BLaER1 treated with 17β-estradiol and CSF1 and Interleukin-3, amounts not matched to agents 10 nM and 100 nM (cell line): ENCODE results near the gene MAP3K4.

Experiments used
- H3K27ac ChIP-seq, 11 experiments: shearing (Covaris generic); formaldehyde crosslinking; 2 replicates each; pipeline ENCODE4 v1.8.1; 2022
- H3K27me3 ChIP-seq, 11 experiments: shearing (Covaris generic); formaldehyde crosslinking; 2 replicates each; pipeline ENCODE4 v1.8.1; 2022
- H3K36me3 ChIP-seq, 11 experiments: shearing (Covaris generic); formaldehyde crosslinking; 2 replicates each; pipeline ENCODE4 v1.8.1; 2022
- H3K4me1 ChIP-seq, 10 experiments: shearing (Covaris generic); formaldehyde crosslinking; 2 replicates each; pipeline ENCODE4 v1.8.1; 2022
- H3K4me2 ChIP-seq, 11 experiments: shearing (Covaris generic); formaldehyde crosslinking; 2 replicates each; pipeline ENCODE4 v1.8.1; 2022
- H3K4me3 ChIP-seq, 10 experiments: shearing (Covaris generic); formaldehyde crosslinking; 2 replicates each; pipeline ENCODE4 v1.8.1; 2022
- H3K9ac ChIP-seq, 11 experiments: shearing (Covaris generic); formaldehyde crosslinking; 2 replicates each; pipeline ENCODE4 v1.8.1; 2022
- H3K9me3 ChIP-seq, 11 experiments: shearing (Covaris generic); formaldehyde crosslinking; replicated peaks in 1 of 11; 2 replicates each; pipeline ENCODE4 v1.8.1; 2022
- H4K20me1 ChIP-seq, 11 experiments: shearing (Covaris generic); formaldehyde crosslinking; 2 replicates each; pipeline ENCODE4 v1.8.1; 2022
- Cebpa-rat ChIP-seq, 11 experiments: shearing (Covaris generic); IDR thresholded peaks; 2 replicates each; pipeline ENCODE4 v1.8.1; 2022

Gene MAP3K4

DNA sequence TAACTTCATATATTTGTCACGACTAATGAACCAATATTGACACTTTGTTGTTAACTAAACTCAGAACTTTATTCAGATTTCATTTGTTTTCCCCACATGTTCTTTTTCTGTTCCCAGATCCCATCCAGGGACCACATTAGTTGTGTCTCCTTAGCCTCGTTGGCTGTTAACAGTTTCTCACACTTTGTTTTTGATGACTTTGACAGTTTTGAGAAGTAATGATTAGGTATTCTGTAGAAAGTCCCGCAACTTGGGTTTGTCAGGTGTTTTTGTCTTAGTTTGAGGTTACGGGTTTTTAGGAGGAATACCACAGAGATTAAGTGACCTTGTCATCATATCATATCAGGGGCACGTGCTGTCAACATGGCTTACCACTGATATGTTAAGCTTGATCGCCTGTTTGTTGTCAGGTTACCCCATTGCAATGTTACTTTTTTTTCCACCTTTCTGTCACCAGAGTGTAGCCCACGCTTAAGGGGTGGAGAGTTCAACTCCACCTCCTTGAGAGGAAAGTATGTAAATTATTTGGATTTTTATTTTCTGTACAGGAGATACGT, 32.9 kb downstream of the MAP3K4 start:
- Histone ChIP-seq H4K20me1 (peaks cover 0 to 73% (median 20%) of the 10 kb centered on the region in 11 experiments; a peak in 12 of 22 replicates), H3K9me3 (peaks cover 0 to 10% (median 2%) of the 10 kb centered on the region in 11 experiments; a peak in 7 of 22 replicates)
- TF ChIP-seq Cebpa-rat (IDR thresholded peaks at IDR 0.05), result no peak

DNA sequence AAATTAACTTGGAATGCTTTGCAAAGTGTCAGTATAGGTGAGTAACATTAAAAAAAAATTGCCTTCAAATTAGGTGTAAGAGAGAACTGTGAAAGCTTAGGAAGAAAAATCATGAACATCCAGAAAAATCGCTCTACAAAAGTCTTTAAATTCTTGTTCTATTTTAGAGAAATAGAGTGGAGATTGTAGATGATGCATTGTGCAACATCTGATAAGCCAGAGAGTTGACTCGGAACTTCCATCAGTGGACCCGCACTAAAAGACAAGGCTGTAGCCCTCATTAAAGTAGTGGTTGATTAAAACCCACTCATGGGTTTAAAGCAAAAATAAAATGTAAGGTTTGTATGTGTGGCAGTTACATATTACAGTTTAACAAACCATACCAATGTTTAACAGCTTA, 35.8 kb downstream of the MAP3K4 start:
- TF ChIP-seq Cebpa-rat (IDR thresholded peaks at IDR 0.05), result no peak
- Histone ChIP-seq H3K4me2 (no peak overlapping the region), H3K9me3 (peaks cover 0 to 10% (median 0%) of the 10 kb centered on the region in 11 experiments; a peak in 5 of 22 replicates), H3K27ac (no peak overlapping the region), H4K20me1 (peaks cover 0 to 60% (median 13%) of the 10 kb centered on the region in 11 experiments; a peak in 12 of 22 replicates), H3K27me3 (no peaks in the 10 kb centered on the region), H3K4me1 (peaks cover 9 to 33% (median 19%) of the 10 kb centered on the region in 10 experiments), H3K4me3 (no peak overlapping the region), H3K36me3 (peaks cover 0 to 39% (median 19%) of the 10 kb centered on the region in 11 experiments; a peak in 18 of 22 replicates), H3K9ac (no peak overlapping the region)

More for the DNA sequence above, 32.9 kb downstream of the MAP3K4 start:
- Histone ChIP-seq H3K27me3 (no peaks in the 10 kb centered on the region), H3K9ac (no peak overlapping the region), H3K36me3 (peaks cover 0 to 55% (median 33%) of the 10 kb centered on the region in 11 experiments; a peak in 19 of 22 replicates), H3K4me2 (no peak overlapping the region), H3K27ac (no peak overlapping the region), H3K4me3 (no peak overlapping the region), H3K4me1 (peaks cover 8 to 23% (median 11%) of the 10 kb centered on the region in 10 experiments)

DNA sequence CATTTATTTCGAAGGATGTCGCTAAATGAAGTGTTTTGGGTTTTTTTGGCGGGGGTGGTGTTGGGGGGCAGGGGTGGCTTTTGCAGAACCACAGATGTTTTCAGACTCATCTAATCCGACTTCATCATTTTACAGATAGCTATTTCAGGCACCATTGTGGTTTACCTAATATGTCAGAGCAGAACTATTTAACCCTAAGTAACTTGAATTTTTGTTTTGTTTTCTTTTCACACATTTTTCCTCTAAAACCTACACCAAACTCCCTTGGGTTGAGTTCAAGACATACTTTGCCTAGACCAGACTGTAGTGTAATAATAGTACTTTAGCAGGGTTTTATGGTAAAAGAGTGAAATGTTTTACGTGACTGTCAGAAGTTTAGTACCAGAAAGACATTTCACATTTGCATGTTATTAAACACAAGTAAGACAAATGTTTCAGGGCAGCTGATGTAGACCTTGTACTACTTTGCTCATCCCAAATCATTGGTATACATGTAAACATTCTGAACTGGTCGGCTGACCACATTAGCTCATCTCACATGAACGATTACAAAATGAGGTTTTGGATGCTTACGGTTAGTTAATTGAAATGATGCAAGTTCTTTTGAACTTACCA, 37.7 kb downstream of the MAP3K4 start:
- Histone ChIP-seq H4K20me1 (peaks cover 0 to 57% (median 10%) of the 10 kb centered on the region in 11 experiments; a peak in 13 of 22 replicates), H3K36me3 (peaks cover 0 to 26% (median 13%) of the 10 kb centered on the region in 11 experiments; a peak in 15 of 22 replicates), H3K9ac (peak overlapping the region in 2 of 11 experiments; percentile 8; a peak in 4 of 22 replicates), H3K9me3 (peaks cover 0 to 8% (median 0%) of the 10 kb centered on the region in 11 experiments; a peak in 4 of 22 replicates), H3K4me1 (peaks cover 9 to 33% (median 19%) of the 10 kb centered on the region in 10 experiments), H3K27ac (peak overlapping the region in 8 of 11 experiments; percentile 5 to 62 (median 36); a peak in 11 of 22 replicates), H3K4me3 (no peak overlapping the region), H3K4me2 (peak overlapping the region; percentile 18 to 62 (median 46); a peak in 18 of 22 replicates), H3K27me3 (no peaks in the 10 kb centered on the region)
- no peak for TF ChIP-seq Cebpa-rat (IDR thresholded peaks at IDR 0.05)

DNA sequence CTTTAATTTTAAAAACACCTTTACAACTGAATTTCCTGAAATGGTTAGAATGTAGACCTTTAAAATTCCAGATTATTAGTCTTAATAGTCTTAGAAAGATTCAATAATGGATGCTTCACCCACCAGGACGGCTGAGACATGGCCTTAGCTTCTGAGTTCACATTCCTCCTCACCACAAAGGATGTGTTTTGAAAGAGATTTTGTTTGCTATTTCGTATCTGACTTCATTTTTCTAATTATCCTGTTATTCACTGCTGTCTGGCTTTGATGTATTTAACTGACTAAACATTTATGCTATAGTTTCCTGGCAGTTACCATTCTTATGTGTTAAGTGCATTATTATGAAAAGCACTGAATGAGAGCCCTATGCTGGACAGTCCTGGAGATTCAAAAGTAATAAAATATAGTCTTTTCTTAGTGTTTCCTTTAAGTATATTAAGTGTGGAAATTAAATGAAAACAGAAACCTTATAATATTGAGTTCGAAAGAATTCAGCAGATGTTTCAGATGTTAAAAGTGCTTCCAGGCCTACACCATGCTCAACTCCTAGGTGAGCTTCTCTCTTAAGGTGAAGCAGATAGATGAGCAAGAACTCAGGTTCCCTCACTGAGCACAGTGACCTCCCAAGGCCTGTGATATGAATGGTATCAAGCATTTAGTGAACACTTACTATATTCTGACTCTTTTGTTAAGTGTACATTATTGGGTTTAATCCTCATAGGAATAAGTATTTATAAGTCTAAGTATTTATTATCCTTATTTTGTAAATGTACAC, 40.3 kb downstream of the MAP3K4 start:
- Histone ChIP-seq H3K27ac (peak overlapping the region in 1 of 11 experiments; percentile 10; a peak in 1 of 22 replicates), H3K9ac (no peak overlapping the region), H4K20me1 (peaks cover 0 to 48% (median 10%) of the 10 kb centered on the region in 11 experiments; a peak in 12 of 22 replicates), H3K4me3 (no peak overlapping the region), H3K4me2 (no peak overlapping the region), H3K36me3 (peaks cover 6 to 33% (median 28%) of the 10 kb centered on the region in 11 experiments; a peak in 20 of 22 replicates), H3K4me1 (peaks cover 19 to 38% (median 26%) of the 10 kb centered on the region in 10 experiments), H3K27me3 (no peaks in the 10 kb centered on the region), H3K9me3 (no peaks in the 10 kb centered on the region)
- no peak for TF ChIP-seq Cebpa-rat (IDR thresholded peaks at IDR 0.05)

DNA sequence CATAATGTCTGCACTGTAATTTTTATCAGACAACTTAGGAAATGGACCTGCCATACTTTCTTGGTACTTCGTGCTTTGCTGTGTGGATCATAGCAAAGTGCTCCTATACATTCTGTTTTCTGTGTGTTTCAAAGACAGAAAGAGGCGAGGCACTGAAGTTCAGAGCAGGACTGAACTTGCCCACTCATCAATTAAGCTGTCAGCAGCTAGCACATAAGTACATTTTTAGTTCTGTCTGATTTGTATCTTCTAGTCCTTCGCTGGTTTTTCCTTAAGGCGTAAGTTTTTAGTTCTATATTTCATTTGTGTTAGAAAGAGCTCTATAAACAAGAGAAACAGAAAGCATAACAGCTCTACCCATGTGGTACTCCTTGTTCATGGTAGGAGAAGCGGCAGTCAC, 42.1 kb downstream of the MAP3K4 start:
- Histone ChIP-seq H3K9me3 (no peaks in the 10 kb centered on the region), H4K20me1 (peaks cover 0 to 33% (median 2%) of the 10 kb centered on the region in 11 experiments; a peak in 8 of 22 replicates), H3K4me3 (no peak overlapping the region), H3K9ac (no peak overlapping the region), H3K4me1 (peaks cover 13 to 27% (median 23%) of the 10 kb centered on the region in 10 experiments), H3K4me2 (no peak overlapping the region), H3K27me3 (no peaks in the 10 kb centered on the region), H3K27ac (no peak overlapping the region), H3K36me3 (peaks cover 21 to 50% (median 45%) of the 10 kb centered on the region in 11 experiments)
- no peak for TF ChIP-seq Cebpa-rat (IDR thresholded peaks at IDR 0.05)

DNA sequence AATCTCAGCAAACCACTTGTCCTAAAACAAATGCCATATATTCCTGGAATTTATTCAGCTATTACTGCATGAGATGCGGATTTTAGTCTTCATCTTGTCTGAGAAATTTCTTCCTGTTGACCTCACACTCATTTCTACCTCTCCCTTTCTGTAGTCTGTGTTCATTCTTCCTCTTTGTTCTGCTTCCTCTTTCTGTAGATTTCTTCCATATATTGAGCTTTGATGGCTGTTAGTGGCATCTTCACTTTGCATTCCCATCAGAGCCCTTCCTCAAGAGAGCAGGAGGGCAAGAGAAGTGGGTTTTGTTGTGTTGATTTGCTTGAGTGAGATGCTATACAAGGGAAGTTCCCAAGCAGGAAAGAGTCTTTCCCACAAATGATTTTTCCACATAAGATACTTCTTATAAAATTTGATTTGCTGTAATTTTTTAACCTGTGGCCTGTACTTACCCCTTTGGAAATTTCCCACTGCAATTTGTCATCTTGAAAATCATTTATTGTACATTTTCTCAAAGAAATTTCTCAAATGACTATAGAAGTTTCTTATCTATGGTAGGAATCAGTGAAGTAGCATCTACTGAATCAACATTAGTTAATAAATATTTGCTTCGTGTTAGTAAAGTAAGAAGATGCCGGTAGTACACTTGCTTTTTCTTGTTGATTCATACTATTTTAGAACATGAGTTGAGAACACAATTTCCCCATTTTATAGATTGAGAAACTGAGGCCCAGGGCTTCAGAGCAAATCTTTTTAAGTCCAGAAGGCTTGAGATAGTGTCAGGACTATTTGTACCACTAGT, 43.8 kb downstream of the MAP3K4 start:
- no peak overlapping the region for H3K4me3 ChIP-seq
- H3K9me3 ChIP-seq, result no peaks in the 10 kb centered on the region
- peaks cover 29 to 68% (median 61%) of the 10 kb centered on the region in 11 experiments for H3K36me3 ChIP-seq
- peak overlapping the region in 6 of 11 experiments; percentile 0 to 28 (median 10); a peak in 4 of 22 replicates for H3K4me2 ChIP-seq
- H3K4me1 ChIP-seq, result peaks cover 0 to 19% (median 8%) of the 10 kb centered on the region in 10 experiments; a peak in 14 of 20 replicates
- TF ChIP-seq Cebpa-rat (IDR thresholded peaks at IDR 0.05), result no peak
- no peak overlapping the region for H3K27ac ChIP-seq
- peaks cover 0 to 29% (median 2%) of the 10 kb centered on the region in 11 experiments; a peak in 7 of 22 replicates for H4K20me1 ChIP-seq
- H3K27me3 ChIP-seq, result no peaks in the 10 kb centered on the region
- no peak overlapping the region for H3K9ac ChIP-seq

DNA sequence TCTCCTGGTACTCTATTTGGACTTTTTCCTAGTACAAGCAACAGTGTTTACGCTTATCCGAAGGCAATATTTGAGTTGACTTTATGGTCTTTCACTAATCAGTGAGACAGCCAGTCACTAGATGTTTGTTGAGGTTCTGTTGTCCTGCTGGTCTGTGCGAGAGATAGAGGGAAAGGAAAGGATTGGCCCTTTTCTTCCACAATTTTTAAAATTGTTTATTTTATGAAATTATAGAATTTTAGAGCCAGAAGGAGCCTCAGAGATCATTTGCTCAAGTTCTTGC, 44.4 kb downstream of the MAP3K4 start:
- H4K20me1 ChIP-seq, result peaks cover 0 to 34% (median 2%) of the 10 kb centered on the region in 11 experiments; a peak in 7 of 22 replicates
- peaks cover 32 to 73% (median 67%) of the 10 kb centered on the region in 11 experiments for H3K36me3 ChIP-seq
- H3K9ac ChIP-seq, result no peak overlapping the region
- peaks cover 0 to 19% (median 8%) of the 10 kb centered on the region in 10 experiments; a peak in 13 of 20 replicates for H3K4me1 ChIP-seq
- H3K4me3 ChIP-seq, result no peak overlapping the region
- no peak overlapping the region for H3K4me2 ChIP-seq
- H3K9me3 ChIP-seq, result peaks cover 0 to under 1% (median 0%) of the 10 kb centered on the region in 11 experiments; a peak in 1 of 22 replicates
- H3K27me3 ChIP-seq, result no peaks in the 10 kb centered on the region
- no peak overlapping the region for H3K27ac ChIP-seq
- TF ChIP-seq Cebpa-rat (IDR thresholded peaks at IDR 0.05), result no peak

DNA sequence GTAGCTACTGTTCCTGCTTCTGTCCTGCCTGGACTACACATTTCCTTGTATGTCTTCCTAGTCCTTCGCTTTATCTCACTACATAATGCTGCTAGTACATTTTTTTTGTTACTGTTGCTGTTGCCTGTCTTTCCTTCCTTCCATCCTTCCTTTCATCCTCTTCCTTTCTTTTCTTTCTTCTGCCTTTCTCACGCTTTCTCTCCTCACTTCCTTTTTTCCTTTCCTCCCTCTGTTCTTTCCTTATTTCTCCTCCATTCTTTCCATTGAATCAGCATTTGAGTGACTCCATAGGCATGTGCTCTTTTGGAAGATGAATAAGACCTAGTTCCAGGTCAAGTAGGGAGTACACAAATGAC, 46.3 kb downstream of the MAP3K4 start:
- H3K4me2 ChIP-seq, result no peak overlapping the region
- H3K4me3 ChIP-seq, result no peak overlapping the region
- no peak for TF ChIP-seq Cebpa-rat (IDR thresholded peaks at IDR 0.05)
- H3K27me3 ChIP-seq, result no peaks in the 10 kb centered on the region
- peaks cover 0 to 5% (median 0%) of the 10 kb centered on the region in 11 experiments; a peak in 2 of 22 replicates for H3K9me3 ChIP-seq
- no peak overlapping the region for H3K9ac ChIP-seq
- H3K4me1 ChIP-seq, result peaks cover 0 to 19% (median 8%) of the 10 kb centered on the region in 10 experiments; a peak in 13 of 20 replicates
- H3K27ac ChIP-seq, result no peak overlapping the region
- peaks cover 46 to 92% (median 82%) of the 10 kb centered on the region in 11 experiments for H3K36me3 ChIP-seq
- H4K20me1 ChIP-seq, result peaks cover 0 to 25% (median 0%) of the 10 kb centered on the region in 11 experiments; a peak in 6 of 22 replicates
